ENCODE results near the gene NUMA1.

The NUMA1 gene

DNA sequence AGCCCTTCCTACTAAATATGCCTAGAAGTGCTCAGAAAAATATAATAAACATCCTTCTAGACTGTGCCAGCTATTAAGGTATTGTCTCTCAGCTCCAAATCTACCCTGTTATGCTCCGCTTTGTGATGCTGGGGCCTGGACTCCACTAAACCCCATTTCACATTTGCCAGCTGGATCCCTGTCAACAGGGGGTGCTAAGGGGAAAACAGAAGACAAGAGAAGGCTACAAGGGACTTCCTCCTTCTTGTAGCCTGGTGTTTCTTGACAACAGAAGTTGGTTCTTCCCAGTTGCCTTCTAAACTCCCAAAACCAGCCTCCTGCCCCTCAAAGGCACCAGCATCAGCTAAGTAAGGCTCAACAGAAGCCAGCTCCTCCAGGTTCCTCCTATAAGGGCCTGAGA is 5.2 kb downstream of the NUMA1 start:
- Histone ChIP-seq H3K27me3 (replicated peaks) (no peaks in the 10 kb centered on the region), H3K4me3 (ENCODE audit: low read depth, low read length) (no peak overlapping the region), H3K36me3 (replicated peaks) (no peaks in the 10 kb centered on the region), H3K27ac (no peak overlapping the region)
- TF ChIP-seq, protein P1, sequence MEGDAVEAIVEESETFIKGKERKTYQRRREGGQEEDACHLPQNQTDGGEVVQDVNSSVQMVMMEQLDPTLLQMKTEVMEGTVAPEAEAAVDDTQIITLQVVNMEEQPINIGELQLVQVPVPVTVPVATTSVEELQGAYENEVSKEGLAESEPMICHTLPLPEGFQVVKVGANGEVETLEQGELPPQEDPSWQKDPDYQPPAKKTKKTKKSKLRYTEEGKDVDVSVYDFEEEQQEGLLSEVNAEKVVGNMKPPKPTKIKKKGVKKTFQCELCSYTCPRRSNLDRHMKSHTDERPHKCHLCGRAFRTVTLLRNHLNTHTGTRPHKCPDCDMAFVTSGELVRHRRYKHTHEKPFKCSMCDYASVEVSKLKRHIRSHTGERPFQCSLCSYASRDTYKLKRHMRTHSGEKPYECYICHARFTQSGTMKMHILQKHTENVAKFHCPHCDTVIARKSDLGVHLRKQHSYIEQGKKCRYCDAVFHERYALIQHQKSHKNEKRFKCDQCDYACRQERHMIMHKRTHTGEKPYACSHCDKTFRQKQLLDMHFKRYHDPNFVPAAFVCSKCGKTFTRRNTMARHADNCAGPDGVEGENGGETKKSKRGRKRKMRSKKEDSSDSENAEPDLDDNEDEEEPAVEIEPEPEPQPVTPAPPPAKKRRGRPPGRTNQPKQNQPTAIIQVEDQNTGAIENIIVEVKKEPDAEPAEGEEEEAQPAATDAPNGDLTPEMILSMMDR (IDR thresholded peaks at IDR 0.05; ENCODE audit: low read depth, low read length, missing control alignments) = peak; percentile 41
- in situ Hi-C loops (cut with HindIII; ENCODE audit: low pct_ligation_motif_present, low sequenced_read_pairs) = no loop called here
- DNase-seq = no peak

DNA sequence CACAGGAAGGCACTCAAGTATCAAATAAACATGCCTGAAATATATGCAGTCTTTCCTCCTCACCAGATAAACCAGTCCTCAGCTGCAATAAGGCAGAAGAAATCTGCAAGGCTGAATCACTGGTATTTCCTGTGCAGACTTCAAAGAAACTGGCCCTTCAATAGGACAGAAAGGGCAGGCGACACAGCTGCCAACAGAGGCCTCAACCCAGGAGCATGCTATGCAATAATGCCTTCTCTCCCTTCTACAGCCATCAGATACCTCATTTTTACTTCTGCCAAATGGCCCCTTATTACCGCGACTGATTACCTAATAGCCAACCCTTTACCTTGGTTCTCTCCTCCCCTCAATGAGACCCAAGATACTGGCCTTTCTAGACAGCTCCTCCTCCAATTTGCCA is 8.0 kb downstream of the NUMA1 start:
- DNase-seq = peak; percentile 72
- Histone ChIP-seq H3K27ac (peak overlapping the region; percentile 65), H3K36me3 (replicated peaks) (no peaks in the 10 kb centered on the region), H3K4me3 (ENCODE audit: low read depth, low read length) (no peak overlapping the region), H3K27me3 (replicated peaks) (no peaks in the 10 kb centered on the region)
- in situ Hi-C loops (cut with HindIII; ENCODE audit: low pct_ligation_motif_present, low sequenced_read_pairs) = no loop called here
- TF ChIP-seq, protein P1 (IDR thresholded peaks at IDR 0.05; ENCODE audit: low read depth, low read length, missing control alignments) = no peak

DNA sequence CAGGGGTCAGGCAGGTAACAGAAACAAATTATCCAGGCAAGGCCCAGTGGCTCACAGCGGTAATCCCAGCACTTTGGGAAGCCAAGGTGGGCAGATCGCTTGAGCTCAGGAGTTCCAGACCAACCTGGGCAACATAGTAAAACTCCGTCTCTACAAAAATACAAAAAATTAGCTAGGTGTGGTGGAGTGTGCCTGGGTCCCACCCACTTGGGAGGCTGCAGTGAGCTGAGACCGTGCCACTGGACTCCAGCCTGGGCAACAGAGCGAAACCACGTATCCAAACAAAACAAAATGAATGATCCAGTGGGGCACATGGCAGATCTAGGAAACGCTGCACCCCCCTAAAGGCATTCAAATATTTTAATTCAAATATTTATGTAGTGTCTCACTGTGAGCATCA is 9.9 kb downstream of the NUMA1 start:
- no peak for DNase-seq
- Histone ChIP-seq H3K27me3 (replicated peaks) (no peaks in the 10 kb centered on the region), H3K4me3 (ENCODE audit: low read depth, low read length) (no peak overlapping the region), H3K27ac (peak overlapping the region; percentile 53), H3K36me3 (replicated peaks) (no peaks in the 10 kb centered on the region)
- in situ Hi-C loops (cut with HindIII; ENCODE audit: low pct_ligation_motif_present, low sequenced_read_pairs) = no loop called here
- TF ChIP-seq, protein P1 (IDR thresholded peaks at IDR 0.05; ENCODE audit: low read depth, low read length, missing control alignments) = no peak

DNA sequence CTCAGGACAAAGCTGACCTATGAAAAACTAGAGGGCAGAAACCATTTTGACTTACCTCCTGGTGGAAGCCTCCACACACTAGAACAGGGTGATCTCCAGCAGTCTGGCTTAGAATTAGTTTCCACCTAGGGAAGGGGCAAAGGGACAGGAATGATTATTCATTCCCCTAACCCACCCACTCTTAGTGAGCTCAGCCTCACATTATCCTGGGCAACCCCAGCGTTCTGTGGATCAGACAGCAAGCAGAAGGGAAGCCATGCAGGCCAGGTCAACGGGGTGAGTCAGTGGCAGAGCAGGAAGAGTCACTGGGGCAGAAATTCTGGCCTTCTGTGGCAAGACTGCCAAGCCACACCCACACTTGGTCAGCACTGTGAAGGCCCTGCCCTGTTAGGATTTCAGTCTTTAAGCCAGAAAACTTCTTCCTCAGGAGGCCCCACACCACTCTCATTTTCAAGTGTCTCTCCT is 10.5 kb downstream of the NUMA1 start:
- peak; percentile 63 for DNase-seq

DNA sequence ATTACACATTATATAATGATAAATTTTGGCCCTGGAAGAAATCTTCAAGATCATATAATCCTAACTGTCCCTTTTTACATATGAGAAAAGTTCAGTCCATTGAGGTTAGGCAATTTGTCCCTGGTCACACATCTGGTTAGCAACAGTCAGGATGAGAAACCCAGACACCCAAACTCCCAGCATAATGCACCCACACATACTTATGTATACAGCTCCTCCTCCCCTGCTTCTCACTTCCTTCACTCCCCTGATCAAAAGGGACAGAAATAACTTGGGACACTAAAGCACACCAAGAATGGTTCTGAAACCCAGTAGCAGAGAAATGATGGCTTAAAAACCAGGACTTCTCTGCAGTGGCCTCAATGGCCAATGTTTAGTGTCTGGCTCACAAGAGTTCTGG is 11.1 kb downstream of the NUMA1 start:
- Histone ChIP-seq H3K4me3 (ENCODE audit: low read depth, low read length) (no peak overlapping the region), H3K27ac (peak overlapping the region; percentile 53), H3K36me3 (replicated peaks) (no peaks in the 10 kb centered on the region), H3K27me3 (replicated peaks) (no peaks in the 10 kb centered on the region)
- TF ChIP-seq, protein P1 (IDR thresholded peaks at IDR 0.05; ENCODE audit: low read depth, low read length, missing control alignments) = no peak
- DNase-seq = no peak
- in situ Hi-C loops (cut with HindIII; ENCODE audit: low pct_ligation_motif_present, low sequenced_read_pairs) = no loop called here

More for the DNA sequence above, 10.5 kb downstream of the NUMA1 start:
- peak overlapping the region; percentile 53 for H3K27ac ChIP-seq
- TF ChIP-seq, protein P1 (IDR thresholded peaks at IDR 0.05; ENCODE audit: low read depth, low read length, missing control alignments) = no peak
- H3K27me3 ChIP-seq (replicated peaks) = no peaks in the 10 kb centered on the region
- in situ Hi-C loops (cut with HindIII; ENCODE audit: low pct_ligation_motif_present, low sequenced_read_pairs) = no loop called here
- H3K4me3 ChIP-seq (ENCODE audit: low read depth, low read length) = no peak overlapping the region
- H3K36me3 ChIP-seq (replicated peaks) = no peaks in the 10 kb centered on the region

DNA sequence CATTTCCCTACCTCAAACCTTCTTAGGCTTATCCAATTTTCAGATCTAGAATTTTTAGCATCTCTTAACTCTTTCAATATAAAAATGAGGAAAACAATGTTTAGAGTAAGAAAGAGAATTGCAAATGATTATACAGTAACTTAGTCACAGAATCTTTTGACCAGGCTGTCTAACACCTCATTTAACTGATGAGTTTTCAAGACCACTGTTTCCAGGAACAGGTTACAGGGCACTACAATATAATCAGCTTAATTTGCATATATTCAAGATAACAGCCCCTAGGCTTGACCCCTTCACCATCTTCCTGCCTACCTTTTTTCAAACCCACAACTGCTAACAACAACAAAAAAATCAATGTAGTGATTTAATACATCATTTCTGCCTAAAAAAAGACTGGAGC is 12.7 kb downstream of the NUMA1 start:
- Histone ChIP-seq H3K27ac (no peak overlapping the region), H3K36me3 (replicated peaks) (no peaks in the 10 kb centered on the region), H3K4me3 (ENCODE audit: low read depth, low read length) (no peak overlapping the region), H3K27me3 (replicated peaks) (no peaks in the 10 kb centered on the region)
- in situ Hi-C loops (cut with HindIII; ENCODE audit: low pct_ligation_motif_present, low sequenced_read_pairs) = no loop called here
- TF ChIP-seq, protein P1 (IDR thresholded peaks at IDR 0.05; ENCODE audit: low read depth, low read length, missing control alignments) = no peak
- DNase-seq = no peak

Data from brain microvascular endothelial cell (primary cell).